ENCODE results near the gene CFAP46.
"Not testable (repeated sequence)": the region's sequence is repeated elsewhere in the genome, so short reads cannot be mapped to it uniquely, and the experiment has no call there.

CFAP46 gene

GRCh38 chr10:132979491-132980425 is 37.4 kb upstream of the CFAP46 start:
- DNase-seq, result no peak

GRCh38 chr10:132978542-132978941 is 36.2 kb upstream of the CFAP46 start:
- DNase-seq, result no peak

- DNase-seq, result no peak
Measured at GRCh38 chr10:132977807-132978206, 35.4 kb upstream of the CFAP46 start.

GRCh38 chr10:132977076-132977475 is 34.7 kb upstream of the CFAP46 start:
- no peak for DNase-seq

GRCh38 chr10:132975831-132976682 is 33.7 kb upstream of the CFAP46 start:
- no peak for DNase-seq

GRCh38 chr10:132974886-132975830 is 32.8 kb upstream of the CFAP46 start:
- DNase-seq, result no peak

- DNase-seq, result no peak
Measured at GRCh38 chr10:132974249-132974796, 32.0 kb upstream of the CFAP46 start.

- DNase-seq, result no peak
Measured at GRCh38 chr10:132973903-132974241, 31.5 kb upstream of the CFAP46 start.

- no peak for DNase-seq
Measured at GRCh38 chr10:132972986-132973902, 30.9 kb upstream of the CFAP46 start.

- no peak for DNase-seq
Measured at GRCh38 chr10:132972149-132972985, 30.0 kb upstream of the CFAP46 start.

GRCh38 chr10:132971448-132972148 is 29.2 kb upstream of the CFAP46 start:
- no peak for DNase-seq

GRCh38 chr10:132970641-132971438 is 28.5 kb upstream of the CFAP46 start:
- DNase-seq, result no peak

GRCh38 chr10:132967540-132967939 is 25.2 kb upstream of the CFAP46 start:
- no peak for DNase-seq

- no peak for DNase-seq
Measured at GRCh38 chr10:132965411-132966057, 23.2 kb upstream of the CFAP46 start.

- DNase-seq, result not testable (repeated sequence)
Measured at GRCh38 chr10:132964707-132965410, 22.5 kb upstream of the CFAP46 start.

- DNase-seq, result no peak
Measured at GRCh38 chr10:132964231-132964630, 21.9 kb upstream of the CFAP46 start.

- DNase-seq, result no peak
Measured at GRCh38 chr10:132963430-132963960, 21.1 kb upstream of the CFAP46 start.
